Stimulated activated CD4-positive, alpha-beta T cell treated with anti-CD3 and anti-CD28 coated beads, Interleukin-15, amount 100 ng/mL, for 1 hour (primary cell): ENCODE results near the gene SET.

ENCODE experiments used
- DNase-seq, 2 donors: peaks; one replicate each; pipeline ENCODE4 v3.0.0-alpha.2; 2020; ENCODE audit warnings: low read depth in 1 of 2, low spot score in 1 of 2

Gene SET

GRCh38 chr9:128707446-128707845, 18.4 kb downstream of the SET start:
- no peak for DNase-seq

DNA sequence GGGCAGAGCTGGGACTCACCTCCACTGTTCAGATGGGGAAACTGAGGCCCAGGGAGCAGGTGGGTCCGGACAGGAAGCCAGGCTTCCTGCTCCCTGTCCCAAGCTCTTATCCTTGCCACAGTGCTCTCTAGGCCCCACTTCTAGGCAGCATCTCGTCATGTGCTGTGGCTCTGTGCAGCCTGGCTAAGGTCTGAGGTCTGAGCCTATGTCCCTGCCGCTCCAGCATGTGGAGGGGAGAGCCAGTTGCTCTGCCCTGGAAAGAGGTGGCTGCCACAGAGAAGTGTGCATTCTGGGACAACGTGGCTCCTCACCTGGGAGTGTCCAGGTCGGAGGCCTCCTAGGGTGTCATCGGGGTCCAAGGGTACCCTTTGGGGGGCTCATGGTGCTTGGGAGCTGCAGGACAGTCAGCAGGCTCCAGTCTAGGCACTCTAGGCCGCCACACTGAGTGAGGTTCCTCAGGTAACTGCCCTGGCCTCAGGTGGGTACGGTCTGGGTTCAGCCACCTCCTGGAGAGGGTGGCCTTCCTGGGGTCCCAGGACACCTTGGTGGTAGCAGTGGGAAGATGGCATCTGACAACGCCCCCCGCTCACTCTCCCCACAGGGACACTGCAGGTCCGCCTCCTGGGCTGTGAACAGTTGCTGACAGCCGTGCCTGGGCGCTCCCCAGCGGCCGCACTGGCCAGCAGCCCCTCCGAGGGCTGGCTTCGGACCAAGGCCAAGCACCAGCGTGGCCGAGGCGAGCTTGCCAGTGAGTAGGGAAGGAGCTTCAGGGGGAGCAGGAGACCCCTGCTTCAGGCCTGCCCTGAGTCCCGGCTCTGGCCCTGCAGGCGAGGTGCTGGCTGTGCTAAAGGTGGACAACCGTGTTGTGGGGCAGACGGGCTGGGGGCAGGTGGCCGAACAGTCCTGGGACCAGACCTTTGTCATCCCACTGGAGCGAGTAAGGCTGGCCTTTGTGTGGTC, 23.7 kb downstream of the SET start:
- no peak for DNase-seq

GRCh38 chr9:128713411-128713780, 24.4 kb downstream of the SET start:
- DNase-seq: no peak

DNA sequence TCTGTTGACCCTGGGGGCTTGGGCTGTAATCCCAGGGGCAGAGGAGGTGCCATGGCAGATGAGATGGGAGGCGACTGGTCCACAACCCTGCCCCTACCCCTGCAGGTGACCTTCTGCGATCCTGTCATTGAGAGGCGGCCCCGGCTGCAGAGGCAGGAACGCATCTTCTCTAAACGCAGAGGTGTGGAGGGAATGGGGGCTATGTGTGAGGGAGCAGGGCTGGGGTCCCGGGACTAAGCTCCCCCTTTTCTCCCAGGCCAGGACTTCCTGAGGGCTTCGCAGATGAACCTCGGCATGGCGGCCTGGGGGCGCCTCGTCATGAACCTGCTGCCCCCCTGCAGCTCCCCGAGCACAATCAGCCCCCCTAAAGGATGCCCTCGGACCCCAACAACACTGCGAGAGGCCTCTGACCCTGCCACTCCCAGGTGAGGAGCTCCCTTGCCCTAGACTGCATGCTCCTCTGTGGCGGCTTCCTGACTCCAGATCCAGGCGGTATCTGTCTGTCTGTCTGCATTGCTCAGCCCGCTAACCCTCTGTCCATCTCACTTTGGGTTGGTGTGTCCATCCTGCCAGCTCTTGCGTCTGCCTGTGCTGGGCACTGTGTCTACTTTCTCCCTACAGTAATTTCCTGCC, 25.0 kb downstream of the SET start:
- DNase-seq: no peak

- no peak for DNase-seq
Measured at GRCh38 chr9:128714586-128715435, 25.8 kb downstream of the SET start.

DNA sequence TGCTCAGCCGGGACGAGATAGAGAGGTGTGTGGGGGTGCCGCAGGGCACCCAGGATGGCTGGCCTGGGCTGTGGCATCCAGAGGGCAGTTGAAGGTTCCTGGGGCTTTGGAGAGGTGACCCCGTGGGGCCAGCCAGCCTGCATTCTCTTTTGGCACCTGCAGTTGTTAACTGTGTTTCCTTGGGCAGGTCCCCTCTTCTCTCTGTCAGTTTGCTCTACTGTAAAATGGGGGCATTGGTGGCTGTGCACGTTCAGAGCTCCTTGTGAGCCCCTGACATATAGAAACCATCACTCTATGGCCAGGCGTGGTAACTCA, 26.4 kb downstream of the SET start:
- no peak for DNase-seq

DNA sequence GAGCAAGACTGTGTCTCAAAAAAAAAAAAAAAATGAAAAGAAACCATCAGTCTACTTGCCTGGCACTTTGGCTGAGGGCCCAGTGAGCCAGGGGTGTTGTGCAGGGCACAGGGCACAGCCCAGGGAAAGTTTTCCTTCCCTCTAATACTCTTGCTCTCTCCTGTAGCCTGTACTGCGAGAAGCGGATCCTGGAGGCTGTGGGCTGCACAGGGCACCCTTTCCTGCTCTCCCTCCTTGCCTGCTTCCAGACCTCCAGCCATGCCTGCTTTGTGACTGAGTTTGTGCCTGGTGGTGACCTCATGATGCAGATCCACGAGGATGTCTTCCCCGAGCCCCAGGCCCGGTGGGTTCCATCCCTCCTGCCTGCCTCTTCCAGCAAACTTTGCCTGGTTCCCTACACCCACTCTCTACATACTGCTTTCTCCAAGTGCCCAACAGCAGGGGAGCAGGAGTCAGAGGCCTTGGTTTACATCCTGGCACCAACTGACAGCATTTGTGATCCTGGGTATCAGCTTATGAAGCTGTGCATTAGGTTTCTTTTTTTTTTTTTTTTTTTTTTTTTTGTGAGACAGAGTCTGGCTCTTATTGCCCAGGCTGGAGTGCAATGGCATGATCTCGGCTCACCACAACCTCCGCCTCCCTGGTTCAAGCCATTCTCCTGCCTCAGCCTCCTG, 27.7 kb downstream of the SET start:
- DNase-seq: no peak

GRCh38 chr9:128718047-128718446, 29.0 kb downstream of the SET start:
- no peak for DNase-seq

DNA sequence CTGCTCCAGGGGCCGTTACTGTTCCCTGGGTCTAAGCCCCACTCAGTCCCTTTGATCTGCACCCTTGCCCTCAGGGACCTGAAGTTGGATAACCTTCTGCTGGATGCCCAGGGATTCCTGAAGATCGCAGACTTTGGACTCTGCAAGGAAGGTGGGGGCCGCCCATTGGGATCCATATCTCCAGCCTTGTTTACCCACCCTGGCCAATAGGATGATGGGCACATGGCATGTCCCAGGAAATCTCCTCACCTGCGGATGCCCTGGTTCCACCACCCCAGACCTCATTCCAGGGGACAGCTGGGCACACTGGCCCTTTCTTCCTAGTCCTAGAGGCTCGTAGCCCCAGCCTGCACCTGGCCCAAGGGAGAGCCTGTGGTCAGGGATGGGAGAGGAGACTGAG, 29.5 kb downstream of the SET start:
- no peak for DNase-seq

DNA sequence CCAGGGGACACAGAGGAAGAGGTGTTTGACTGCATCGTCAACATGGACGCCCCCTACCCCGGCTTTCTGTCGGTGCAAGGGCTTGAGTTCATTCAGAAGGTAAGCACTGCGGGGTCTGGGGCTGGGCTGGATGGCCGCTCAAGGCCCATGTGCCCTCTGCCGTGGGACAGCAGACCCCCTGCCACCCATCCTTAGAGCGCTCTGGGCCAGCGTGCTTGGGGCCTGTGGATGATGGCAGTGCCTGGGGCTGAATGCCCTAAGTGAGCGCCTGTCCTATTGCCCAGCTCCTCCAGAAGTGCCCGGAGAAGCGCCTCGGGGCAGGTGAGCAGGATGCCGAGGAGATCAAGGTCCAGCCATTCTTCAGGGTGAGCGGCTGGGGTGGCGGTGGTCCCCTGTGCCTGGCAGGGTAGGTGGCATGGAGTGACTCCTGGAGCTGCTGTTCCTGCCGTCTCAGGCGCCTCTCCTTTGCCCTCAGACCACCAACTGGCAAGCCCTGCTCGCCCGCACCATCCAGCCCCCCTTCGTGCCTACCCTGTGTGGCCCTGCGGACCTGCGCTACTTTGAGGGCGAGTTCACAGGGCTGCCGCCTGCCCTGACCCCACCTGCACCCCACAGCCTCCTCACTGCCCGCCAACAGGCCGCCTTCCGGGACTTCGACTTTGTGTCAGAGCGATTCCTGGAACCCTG, 31.0 kb downstream of the SET start:
- DNase-seq: no peak

- no peak for DNase-seq
Measured at GRCh38 chr9:128720841-128721486, 31.9 kb downstream of the SET start.

DNA sequence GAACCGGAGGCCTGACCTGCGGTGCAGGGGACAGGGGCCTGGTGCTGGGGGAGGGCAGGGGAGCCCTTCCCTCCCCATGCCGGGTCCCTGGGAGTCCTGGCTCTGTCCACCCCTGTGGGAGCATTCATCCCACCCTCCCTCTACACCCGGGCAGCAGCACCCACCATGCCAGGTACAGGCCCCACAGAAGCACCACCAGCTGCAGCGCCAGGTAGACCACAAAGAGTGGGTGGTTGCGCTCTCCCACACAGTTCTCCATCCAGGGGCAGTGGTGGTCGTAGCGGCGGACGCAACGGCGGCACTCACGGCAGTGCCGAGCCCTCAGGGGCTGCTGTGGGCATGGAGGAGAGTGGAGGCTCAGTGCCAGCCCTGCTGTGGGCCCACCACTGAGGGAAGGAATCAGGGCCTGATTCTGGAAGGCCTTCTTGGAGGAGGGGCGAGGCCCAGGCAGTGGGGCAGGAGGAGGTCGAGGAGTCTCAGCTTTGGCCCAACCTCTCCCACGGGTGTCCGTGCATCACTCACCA, 32.5 kb downstream of the SET start:
- no peak for DNase-seq

- no peak for DNase-seq
Measured at GRCh38 chr9:128722380-128723351, 33.6 kb downstream of the SET start.

GRCh38 chr9:128723352-128723865, 34.4 kb downstream of the SET start:
- no peak for DNase-seq

DNA sequence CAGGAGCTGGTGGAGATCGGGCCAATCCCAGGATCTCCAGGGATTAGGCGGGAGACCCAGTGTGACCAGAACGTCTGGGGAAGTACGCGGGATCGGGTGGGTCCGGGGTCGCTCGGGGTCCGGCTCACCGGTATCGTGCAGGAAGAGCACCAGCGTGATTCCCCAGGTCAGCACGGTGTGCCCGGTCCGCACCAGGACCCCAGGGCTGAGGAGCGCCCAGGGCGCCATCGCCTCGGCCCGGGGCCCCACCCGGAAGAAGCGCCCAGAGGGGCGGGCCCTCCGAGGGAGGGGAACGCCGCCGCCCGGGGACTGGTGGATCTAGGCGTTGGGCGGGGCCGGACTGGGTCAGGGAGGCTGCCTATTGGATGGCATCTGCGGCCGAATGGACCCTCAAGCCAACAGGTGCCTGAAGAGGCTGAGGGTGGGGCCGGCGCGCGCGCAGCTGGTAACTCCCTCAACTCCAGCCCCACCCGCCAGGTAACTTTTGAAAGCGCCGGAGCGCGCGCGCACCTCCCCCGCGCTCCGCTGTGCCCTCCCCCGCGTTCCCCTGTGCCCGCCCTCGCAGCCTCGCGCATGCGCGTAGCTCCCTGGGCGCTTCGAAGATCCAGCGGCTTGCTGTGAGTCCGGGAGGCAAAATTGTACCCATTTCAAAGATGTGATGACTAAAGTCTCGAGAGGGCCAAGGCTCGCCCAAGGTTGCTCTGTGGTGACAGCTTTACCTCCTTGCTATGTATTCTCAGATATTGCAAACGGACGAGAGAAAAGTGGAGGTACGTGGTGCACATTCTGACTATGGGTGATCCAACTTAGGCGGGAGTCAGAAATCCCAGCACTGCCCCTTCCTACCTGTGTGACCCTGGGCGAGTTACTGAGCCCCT, 35.1 kb downstream of the SET start, which contains the start of gene ZDHHC12:
Gene ZDHHC12 (minus strand): TSS at position 262 of the 878 bp plus-strand sequence. CDS start 34 bp downstream, at position 228.
- DNase-seq: peak; percentile 96 to 98

GRCh38 chr9:128724744-128725211, 35.8 kb downstream of the SET start:
- DNase-seq: no peak

- DNase-seq: no peak
Measured at GRCh38 chr9:128727640-128728248, 38.7 kb downstream of the SET start.
